GM23248 (cell line): Measurements from ENCODE around the gene EML2.

Experiments used
- EZH2 ChIP-seq: fragments of 200-600 bp; sonication (generic); IDR thresholded peaks from 2 replicates; pipeline ENCODE4 v1.6.1; 2018; ENCODE audit warnings: antibody characterized with exemption, mild to moderate bottlenecking; ENCODE audit not compliant: insufficient read depth, poor library complexity, severe bottlenecking
- EZH2phosphoT487 ChIP-seq: fragments of 200-600 bp; sonication (generic); IDR thresholded peaks from 2 replicates; pipeline ENCODE4 v1.6.1; 2018; ENCODE audit warnings: antibody characterized with exemption, moderate library complexity, mild to moderate bottlenecking, low read depth; ENCODE audit not compliant: insufficient read depth

- no peak for TF ChIP-seq EZH2phosphoT487
- TF ChIP-seq EZH2, result no peak
These were observed 2.3 kb upstream of the EML2 start for GRCh38 chr19:45641274-45642105.
